BLaER1 treated with 17β-estradiol and CSF1 and Interleukin-3, amounts not matched to agents 10 nM and 100 nM (cell line): Measurements from ENCODE around the gene POLR3E.
"Not testable (repeated sequence)": the region's sequence is repeated elsewhere in the genome, so short reads cannot be mapped to it uniquely, and the experiment has no call there.

Source experiments
- H3K27ac ChIP-seq, 11 experiments: shearing (Covaris generic); formaldehyde crosslinking; 2 replicates each; pipeline ENCODE4 v1.8.1; 2022
- H3K27me3 ChIP-seq, 11 experiments: shearing (Covaris generic); formaldehyde crosslinking; 2 replicates each; pipeline ENCODE4 v1.8.1; 2022
- H3K36me3 ChIP-seq, 11 experiments: shearing (Covaris generic); formaldehyde crosslinking; 2 replicates each; pipeline ENCODE4 v1.8.1; 2022
- H3K4me1 ChIP-seq, 10 experiments: shearing (Covaris generic); formaldehyde crosslinking; 2 replicates each; pipeline ENCODE4 v1.8.1; 2022
- H3K4me2 ChIP-seq, 11 experiments: shearing (Covaris generic); formaldehyde crosslinking; 2 replicates each; pipeline ENCODE4 v1.8.1; 2022
- H3K4me3 ChIP-seq, 10 experiments: shearing (Covaris generic); formaldehyde crosslinking; 2 replicates each; pipeline ENCODE4 v1.8.1; 2022
- H3K9ac ChIP-seq, 11 experiments: shearing (Covaris generic); formaldehyde crosslinking; 2 replicates each; pipeline ENCODE4 v1.8.1; 2022
- H3K9me3 ChIP-seq, 11 experiments: shearing (Covaris generic); formaldehyde crosslinking; replicated peaks in 1 of 11; 2 replicates each; pipeline ENCODE4 v1.8.1; 2022
- H4K20me1 ChIP-seq, 11 experiments: shearing (Covaris generic); formaldehyde crosslinking; 2 replicates each; pipeline ENCODE4 v1.8.1; 2022
- Cebpa-rat ChIP-seq, 11 experiments: shearing (Covaris generic); IDR thresholded peaks; 2 replicates each; pipeline ENCODE4 v1.8.1; 2022

Gene POLR3E

DNA sequence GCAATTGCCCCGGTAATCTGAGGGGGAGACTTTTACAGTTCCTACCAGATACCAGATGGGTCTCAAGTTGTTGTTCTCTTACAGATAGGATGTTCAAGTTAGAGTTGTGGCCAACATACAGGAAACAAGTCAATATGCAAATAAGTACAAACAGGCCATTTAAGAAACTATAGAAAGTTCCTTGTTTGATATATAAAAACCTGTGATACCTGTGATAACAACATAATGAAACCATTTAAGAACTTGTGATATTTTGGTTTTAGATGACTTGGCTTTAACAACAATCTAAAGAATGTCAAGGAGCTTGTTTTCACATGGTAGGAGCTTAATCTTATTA is 60.4 kb downstream of the POLR3E start:
- Histone ChIP-seq H3K4me1 (peaks cover 18 to 48% (median 34%) of the 10 kb centered on the region in 10 experiments), H3K27ac (peak overlapping the region in 9 of 11 experiments; percentile 12 to 50 (median 34); a peak in 13 of 22 replicates), H3K4me2 (peak overlapping the region; percentile 39 to 73 (median 53)), H3K9me3 (no peaks in the 10 kb centered on the region), H3K36me3 (peaks cover 2 to 45% (median 19%) of the 10 kb centered on the region in 11 experiments; a peak in 20 of 22 replicates), H4K20me1 (peaks cover 0 to 10% (median 0%) of the 10 kb centered on the region in 11 experiments; a peak in 4 of 22 replicates), H3K27me3 (no peaks in the 10 kb centered on the region), H3K4me3 (no peak overlapping the region), H3K9ac (no peak overlapping the region; a peak in 1 of 22 replicates)
- TF ChIP-seq Cebpa-rat (IDR thresholded peaks at IDR 0.05), result no peak

DNA sequence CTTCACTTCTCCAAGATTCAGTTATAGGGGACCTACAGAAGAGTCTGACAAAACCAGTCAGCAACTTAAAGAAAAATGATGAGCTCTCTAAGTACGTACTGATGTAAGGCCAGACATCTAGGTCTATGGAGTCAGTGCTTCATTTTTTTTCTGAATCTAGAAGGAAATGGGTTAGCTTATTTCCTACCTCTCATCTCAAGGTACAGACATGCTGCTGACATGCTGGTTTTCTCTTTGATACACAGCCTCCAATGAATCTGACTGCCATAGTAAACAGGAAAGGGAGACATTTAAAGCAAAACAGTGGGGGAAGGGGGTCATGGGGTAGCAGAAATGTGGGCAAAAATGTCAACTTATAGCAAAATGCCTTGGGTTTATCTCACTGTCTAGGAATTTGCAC is 60.8 kb downstream of the POLR3E start:
- Histone ChIP-seq H3K9me3 (no peaks in the 10 kb centered on the region), H3K4me3 (no peak overlapping the region), H3K4me1 (peaks cover 18 to 44% (median 32%) of the 10 kb centered on the region in 10 experiments), H4K20me1 (peaks cover 0 to 10% (median 0%) of the 10 kb centered on the region in 11 experiments; a peak in 4 of 22 replicates), H3K27me3 (no peaks in the 10 kb centered on the region), H3K9ac (no peak overlapping the region), H3K27ac (peak overlapping the region in 9 of 11 experiments; percentile 12 to 47 (median 29); a peak in 12 of 22 replicates), H3K36me3 (peaks cover 5 to 45% (median 22%) of the 10 kb centered on the region in 11 experiments; a peak in 21 of 22 replicates), H3K4me2 (peak overlapping the region; percentile 30 to 73 (median 53); a peak in 18 of 22 replicates)
- TF ChIP-seq Cebpa-rat (IDR thresholded peaks at IDR 0.05), result no peak

DNA sequence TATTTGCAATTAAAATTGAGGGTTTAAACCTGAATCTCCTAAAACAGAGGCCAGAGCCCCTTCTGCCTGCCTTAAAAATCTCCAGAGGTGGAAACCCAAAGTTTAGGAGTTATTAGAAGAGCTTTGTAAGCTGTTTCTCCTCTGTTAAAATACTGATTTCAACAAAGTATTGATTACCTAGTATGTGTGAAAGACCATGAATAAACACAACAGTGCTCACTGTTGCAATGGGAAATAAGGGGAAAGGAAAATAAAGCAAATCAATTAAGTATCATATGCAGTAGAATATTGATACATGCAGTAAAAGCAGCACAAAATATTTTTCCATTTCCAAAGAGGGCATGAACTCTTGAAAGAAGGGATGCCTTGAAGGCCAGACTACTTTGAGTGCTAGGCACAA is 62.5 kb downstream of the POLR3E start:
- no peak overlapping the region for H3K4me2 ChIP-seq
- H3K4me1 ChIP-seq, result peaks cover 18 to 33% (median 22%) of the 10 kb centered on the region in 10 experiments
- no peak overlapping the region for H3K4me3 ChIP-seq
- H3K9ac ChIP-seq, result no peak overlapping the region
- H3K36me3 ChIP-seq, result peaks cover 17 to 54% (median 34%) of the 10 kb centered on the region in 11 experiments; a peak in 21 of 22 replicates
- no peaks in the 10 kb centered on the region for H3K9me3 ChIP-seq
- no peak overlapping the region for H3K27ac ChIP-seq
- no peaks in the 10 kb centered on the region for H3K27me3 ChIP-seq
- no peak for TF ChIP-seq Cebpa-rat (IDR thresholded peaks at IDR 0.05)
- peaks cover 0 to 10% (median 0%) of the 10 kb centered on the region in 11 experiments; a peak in 2 of 22 replicates for H4K20me1 ChIP-seq

DNA sequence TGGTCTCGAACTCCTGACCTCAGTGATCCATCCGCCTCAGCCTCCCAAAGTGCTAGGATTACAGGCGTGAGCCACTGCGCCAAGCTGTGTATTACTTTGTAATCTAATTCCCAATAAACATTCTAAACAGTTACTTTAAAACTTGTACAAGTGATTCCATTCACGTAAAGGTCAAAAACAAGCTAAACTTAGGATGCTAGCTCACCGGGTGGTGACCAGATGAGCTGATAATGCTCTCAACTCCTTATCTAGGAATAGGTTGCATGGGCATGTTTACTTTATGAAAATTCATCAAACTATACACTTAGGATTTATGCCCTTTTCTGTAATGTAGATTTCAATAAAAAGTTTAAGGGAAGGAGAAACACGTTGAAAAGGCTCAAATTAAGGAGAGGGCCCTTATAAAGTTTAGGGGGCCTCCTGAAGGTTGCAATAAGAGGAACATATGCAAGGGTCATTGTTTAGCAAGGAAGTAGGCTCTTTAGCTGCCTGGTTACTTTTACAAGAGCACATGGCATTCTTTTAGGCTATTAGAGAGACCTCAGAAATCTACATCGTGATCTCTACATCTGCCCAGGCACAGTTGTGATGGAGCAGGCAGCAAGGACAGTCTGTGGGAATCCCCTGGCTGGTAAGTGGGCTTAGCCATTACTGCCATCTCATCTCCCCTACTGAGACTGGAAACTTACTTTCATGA is 63.9 kb downstream of the POLR3E start:
- Histone ChIP-seq H3K9ac (no peak overlapping the region), H3K4me1 (peaks cover 14 to 24% (median 19%) of the 10 kb centered on the region in 10 experiments), H3K9me3 (no peaks in the 10 kb centered on the region), H3K4me3 (no peak overlapping the region), H4K20me1 (peaks cover 0 to 11% (median 0%) of the 10 kb centered on the region in 11 experiments; a peak in 2 of 22 replicates), H3K36me3 (peaks cover 19 to 51% (median 41%) of the 10 kb centered on the region in 11 experiments; a peak in 21 of 22 replicates), H3K27ac (no peak overlapping the region), H3K27me3 (no peaks in the 10 kb centered on the region), H3K4me2 (no peak overlapping the region)
- no peak for TF ChIP-seq Cebpa-rat (IDR thresholded peaks at IDR 0.05)

DNA sequence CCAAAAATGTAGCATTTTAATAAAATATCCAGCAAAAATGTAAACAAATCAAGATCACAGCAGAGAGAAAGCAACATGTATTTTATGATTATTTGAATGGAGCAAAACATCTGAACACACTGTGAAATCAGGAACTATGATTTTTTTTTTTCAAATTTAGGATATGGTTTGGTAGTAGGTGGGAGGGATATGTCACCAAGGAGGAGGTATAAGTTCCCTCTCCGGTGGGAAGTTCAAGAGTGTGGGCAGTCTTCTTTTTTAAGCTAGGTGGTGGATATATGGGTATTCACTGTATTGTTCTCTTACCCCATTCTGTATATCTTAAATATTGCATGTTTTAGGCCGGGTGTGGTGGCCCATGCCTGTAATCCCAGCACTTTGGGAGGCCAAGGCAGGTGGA is 67.0 kb downstream of the POLR3E start:
- Histone ChIP-seq H3K4me3 (no peak overlapping the region), H4K20me1 (peaks cover 0 to 27% (median 0%) of the 10 kb centered on the region in 11 experiments; a peak in 4 of 22 replicates), H3K9me3 (no peaks in the 10 kb centered on the region), H3K9ac (no peak overlapping the region), H3K27me3 (no peaks in the 10 kb centered on the region), H3K4me2 (no peak overlapping the region), H3K36me3 (peaks cover 19 to 52% (median 37%) of the 10 kb centered on the region in 11 experiments; a peak in 21 of 22 replicates), H3K27ac (no peak overlapping the region), H3K4me1 (peaks cover 13 to 28% (median 24%) of the 10 kb centered on the region in 10 experiments)
- TF ChIP-seq Cebpa-rat (IDR thresholded peaks at IDR 0.05), result no peak

DNA sequence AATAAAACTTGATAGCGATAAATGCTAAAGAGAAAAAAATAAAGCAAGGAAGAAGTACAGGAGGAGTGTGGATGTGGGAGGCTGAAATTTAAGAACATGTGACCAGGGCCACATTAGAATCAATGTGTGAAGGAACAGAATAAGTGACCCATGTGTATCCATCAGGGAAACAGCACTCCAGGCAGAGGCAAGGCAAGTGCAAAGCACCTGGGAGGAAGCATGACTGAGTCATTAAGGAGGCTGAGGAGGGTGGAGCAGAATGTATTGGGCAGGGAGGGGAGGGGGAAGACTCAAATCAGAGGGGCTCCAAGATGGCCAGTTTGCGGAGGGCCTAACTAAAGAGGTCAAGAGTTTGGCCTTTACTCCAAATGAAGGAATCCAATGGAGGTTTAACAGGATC is 69.2 kb downstream of the POLR3E start:
- Histone ChIP-seq H3K27me3 (no peaks in the 10 kb centered on the region), H3K4me2 (peak overlapping the region in 8 of 11 experiments; percentile 17 to 62 (median 48); a peak in 12 of 22 replicates), H3K9me3 (no peaks in the 10 kb centered on the region), H3K36me3 (peaks cover 19 to 60% (median 34%) of the 10 kb centered on the region in 11 experiments; a peak in 21 of 22 replicates), H4K20me1 (peaks cover 0 to 34% (median 0%) of the 10 kb centered on the region in 11 experiments; a peak in 4 of 22 replicates), H3K27ac (no peak overlapping the region), H3K4me3 (no peak overlapping the region), H3K4me1 (peaks cover 34 to 49% (median 42%) of the 10 kb centered on the region in 10 experiments), H3K9ac (no peak overlapping the region)
- no peak for TF ChIP-seq Cebpa-rat (IDR thresholded peaks at IDR 0.05)

DNA sequence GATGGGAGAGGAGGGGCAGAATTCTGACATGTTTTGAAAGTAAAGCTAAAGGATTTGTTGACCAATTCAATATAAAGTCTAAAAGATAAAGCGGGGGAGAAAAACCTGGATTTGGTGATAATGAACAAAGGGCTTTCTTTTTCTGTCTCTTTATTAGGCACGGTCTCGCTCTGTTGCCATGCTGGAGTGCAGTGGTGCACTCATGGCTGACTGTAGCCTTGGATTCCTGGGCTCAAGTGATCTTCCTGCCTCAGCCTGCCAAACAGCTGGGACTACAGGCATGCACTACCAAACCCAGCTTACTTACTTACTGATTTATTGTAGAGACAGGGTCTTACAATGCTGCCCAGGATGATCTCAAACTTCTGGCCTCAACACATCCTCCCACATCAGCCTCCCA is 69.7 kb downstream of the POLR3E start:
- TF ChIP-seq Cebpa-rat (IDR thresholded peaks at IDR 0.05), result no peak
- no peak overlapping the region for H3K4me3 ChIP-seq
- peaks cover 19 to 60% (median 31%) of the 10 kb centered on the region in 11 experiments; a peak in 21 of 22 replicates for H3K36me3 ChIP-seq
- H3K4me1 ChIP-seq, result peaks cover 34 to 54% (median 45%) of the 10 kb centered on the region in 10 experiments
- H4K20me1 ChIP-seq, result peaks cover 0 to 38% (median 0%) of the 10 kb centered on the region in 11 experiments; a peak in 5 of 22 replicates
- no peaks in the 10 kb centered on the region for H3K9me3 ChIP-seq
- peak overlapping the region in 8 of 11 experiments; percentile 17 to 62 (median 48); a peak in 15 of 22 replicates for H3K4me2 ChIP-seq
- no peak overlapping the region for H3K9ac ChIP-seq
- H3K27ac ChIP-seq, result peak overlapping the region in 2 of 11 experiments; percentile 1 to 13; a peak in 2 of 22 replicates
- no peaks in the 10 kb centered on the region for H3K27me3 ChIP-seq

DNA sequence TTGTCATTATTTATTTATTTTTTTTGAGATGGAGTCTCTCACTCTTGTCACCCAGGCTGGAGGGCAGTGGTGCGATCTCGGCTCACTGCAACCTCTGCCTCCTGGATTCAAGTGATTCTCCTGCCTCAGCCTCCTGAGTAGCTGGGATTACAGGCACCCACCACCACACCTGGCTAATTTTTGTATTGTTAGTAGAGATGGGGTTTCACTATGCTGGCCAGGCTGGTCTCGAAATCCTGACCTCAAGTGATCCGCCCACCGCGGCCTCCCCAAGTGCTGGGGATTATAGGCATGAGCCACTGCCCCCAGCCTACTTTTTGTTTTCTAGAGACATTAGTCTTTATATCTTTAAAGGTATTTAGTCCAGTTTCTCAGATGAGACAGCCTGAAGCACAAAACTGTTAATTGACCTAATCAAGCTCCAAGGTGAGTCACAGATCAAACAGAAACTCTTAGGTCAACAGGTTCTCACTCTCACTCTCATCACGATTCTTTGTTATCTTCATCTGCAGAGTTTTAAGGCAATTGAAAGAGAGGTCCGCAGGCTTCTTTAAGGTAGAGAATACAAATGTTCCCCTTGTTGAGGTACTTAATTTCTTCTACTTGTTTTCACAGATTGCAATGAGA is 71.1 kb downstream of the POLR3E start:
- H3K4me3 ChIP-seq, H3K9ac ChIP-seq, H3K9me3 ChIP-seq, H3K27me3 ChIP-seq: not testable (repeated sequence)
- H3K36me3 ChIP-seq, result peaks cover 13 to 49% (median 18%) of the 10 kb centered on the region in 11 experiments; a peak in 20 of 22 replicates
- H3K27ac ChIP-seq, result peak overlapping the region in 3 of 11 experiments; percentile 65 to 70 (median 69); a peak in 3 of 22 replicates
- H3K4me1 ChIP-seq, result peaks cover 43 to 68% (median 59%) of the 10 kb centered on the region in 10 experiments
- H4K20me1 ChIP-seq, result peaks cover 0 to 52% (median 0%) of the 10 kb centered on the region in 11 experiments; a peak in 6 of 22 replicates
- peak overlapping the region in 9 of 11 experiments; percentile 23 to 79 (median 71); a peak in 15 of 22 replicates for H3K4me2 ChIP-seq
